GM21528 (cell line): Measurements from ENCODE around the gene DIRAS1.

Experiments
- ATAC-seq: cut with Tn5 transposase; IDR thresholded peaks from one replicate; pipeline ENCODE4 v1.9.1; 2021; ENCODE audit warnings: mild to moderate bottlenecking, moderate library complexity; ENCODE audit not compliant: unreplicated experiment, low FRiP score

The DIRAS1 gene

GRCh38 chr19:2728783-2729387 is 7.7 kb upstream of the DIRAS1 start:
- no peak for ATAC-seq

GRCh38 chr19:2727640-2727944 is 6.4 kb upstream of the DIRAS1 start:
- ATAC-seq = no peak

- no peak for ATAC-seq
Measured at GRCh38 chr19:2726904-2727639, 5.9 kb upstream of the DIRAS1 start.

GRCh38 chr19:2726160-2726855 is 5.1 kb upstream of the DIRAS1 start:
- ATAC-seq = no peak

- no peak for ATAC-seq
Measured at GRCh38 chr19:2724148-2724557, 3.0 kb upstream of the DIRAS1 start.

- ATAC-seq = no peak
Measured at GRCh38 chr19:2723747-2724146, 2.6 kb upstream of the DIRAS1 start.

- ATAC-seq = no peak
Measured at GRCh38 chr19:2723345-2723715, 2.2 kb upstream of the DIRAS1 start.

- no peak for ATAC-seq
Measured at GRCh38 chr19:2722541-2723344, 1.6 kb upstream of the DIRAS1 start.

- ATAC-seq = no peak
Measured at GRCh38 chr19:2721570-2722540, 683 bp upstream of the DIRAS1 start.

GRCh38 chr19:2719920-2720776 is 1.0 kb downstream of the DIRAS1 start:
- no peak for ATAC-seq

GRCh38 chr19:2719232-2719735 is 1.9 kb downstream of the DIRAS1 start:
- ATAC-seq = no peak

GRCh38 chr19:2717638-2718541 is 3.3 kb downstream of the DIRAS1 start:
- ATAC-seq = no peak

- no peak for ATAC-seq
Measured at GRCh38 chr19:2716722-2717637, 4.2 kb downstream of the DIRAS1 start.

GRCh38 chr19:2716275-2716650 is 4.9 kb downstream of the DIRAS1 start:
- no peak for ATAC-seq

GRCh38 chr19:2715470-2716274 is 5.5 kb downstream of the DIRAS1 start:
- ATAC-seq = no peak
